Spleen (tissue), 7 donors: ENCODE results near the gene ARHGEF7.
"Not testable (repeated sequence)": the region's sequence is repeated elsewhere in the genome, so short reads cannot be mapped to it uniquely, and the experiment has no call there.

Experiments
- CTCF ChIP-seq, 11 experiments: fragments of 200-600 bp in 7 of 11; fragments of 450-650 bp in 4 of 11; sonication (generic) in 4 of 11; IDR thresholded peaks in 8 of 11; conservative IDR thresholded peaks in 3 of 11; 1 replicate in 7 of 11; 2 replicates in 4 of 11; pipeline versions ENCODE4 v1.4.0 to v1.8.0; 2016 to 2021; ENCODE audit warnings: antibody characterized with exemption in 11 of 11, inconsistent platforms in 4 of 11, mild to moderate bottlenecking in 1 of 11
- POLR2A ChIP-seq, 3 donors: fragments of 450-650 bp; IDR thresholded peaks; one replicate each; pipeline ENCODE4 v1.5.1; 2017; ENCODE audit warnings: antibody characterized with exemption in 3 of 3, mild to moderate bottlenecking in 1 of 3
- POLR2AphosphoS5 ChIP-seq, 3 donors: sonication (generic); formaldehyde crosslinking; IDR thresholded peaks; one replicate each; pipeline ENCODE4 v1.5.1; 2017; ENCODE audit warnings: antibody characterized with exemption in 3 of 3
- donor health status: DM: no; HTN: no; CAD: no; lungs with moderate emphysema.
- donor health status: DM: no; HTN: no; CAD: no.
- donor health status: DM: no; HTN: no; CAD: no.

GRCh38 chr13:111194651-111195050, 79.5 kb downstream of the ARHGEF7 start:
- TF ChIP-seq CTCF (IDR thresholded peaks at IDR 0.05 in 8 of 11, conservative IDR thresholded peaks at IDR 0.05 in 3 of 11); POLR2AphosphoS5 (IDR thresholded peaks at IDR 0.05); POLR2A (IDR thresholded peaks at IDR 0.05): not testable (repeated sequence)
